Limb (tissue), 2 donors: Measurements from ENCODE around the gene RITA1.

Source experiments
- DNase-seq, 2 donors: peaks; one replicate each; pipeline ENCODE4 v3.0.0-alpha.2; 2016; ENCODE audit errors: extremely low spot score in 2 of 2

RITA1 gene

DNA sequence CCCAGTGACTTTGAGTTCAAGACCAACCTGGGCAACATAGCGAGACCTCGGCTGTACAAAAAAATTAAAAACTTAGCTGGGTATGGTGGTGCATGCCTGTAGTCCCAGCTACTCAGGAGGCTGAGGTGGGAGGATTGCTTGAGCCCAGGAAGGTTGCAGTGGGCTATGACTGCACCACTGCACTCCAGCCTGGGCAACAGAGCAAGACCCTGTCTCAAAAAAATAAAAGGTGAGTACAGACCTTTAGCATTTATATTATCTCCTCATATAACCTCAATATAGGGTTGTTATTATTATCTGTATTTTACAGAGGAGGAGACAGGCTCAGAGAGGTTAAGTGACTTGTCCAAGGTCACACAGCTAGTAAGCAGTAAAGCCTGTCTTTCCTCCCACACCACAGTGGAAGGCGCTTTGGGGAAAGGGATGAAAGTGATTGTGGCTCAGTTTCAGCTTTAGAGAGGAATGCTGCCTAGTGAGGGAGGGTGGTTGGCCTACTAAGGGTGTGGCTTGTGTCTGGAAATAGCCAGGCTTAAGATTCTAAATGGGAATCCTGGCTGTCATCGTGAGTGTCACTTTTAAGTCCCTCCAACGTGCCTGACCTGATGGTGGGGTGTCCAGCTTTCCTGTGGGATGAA is 43.0 kb downstream of the RITA1 start:
- DNase-seq: no peak

- no peak for DNase-seq
Observed at GRCh38 chr12:113230315-113231234, 45.1 kb downstream of the RITA1 start.

DNA sequence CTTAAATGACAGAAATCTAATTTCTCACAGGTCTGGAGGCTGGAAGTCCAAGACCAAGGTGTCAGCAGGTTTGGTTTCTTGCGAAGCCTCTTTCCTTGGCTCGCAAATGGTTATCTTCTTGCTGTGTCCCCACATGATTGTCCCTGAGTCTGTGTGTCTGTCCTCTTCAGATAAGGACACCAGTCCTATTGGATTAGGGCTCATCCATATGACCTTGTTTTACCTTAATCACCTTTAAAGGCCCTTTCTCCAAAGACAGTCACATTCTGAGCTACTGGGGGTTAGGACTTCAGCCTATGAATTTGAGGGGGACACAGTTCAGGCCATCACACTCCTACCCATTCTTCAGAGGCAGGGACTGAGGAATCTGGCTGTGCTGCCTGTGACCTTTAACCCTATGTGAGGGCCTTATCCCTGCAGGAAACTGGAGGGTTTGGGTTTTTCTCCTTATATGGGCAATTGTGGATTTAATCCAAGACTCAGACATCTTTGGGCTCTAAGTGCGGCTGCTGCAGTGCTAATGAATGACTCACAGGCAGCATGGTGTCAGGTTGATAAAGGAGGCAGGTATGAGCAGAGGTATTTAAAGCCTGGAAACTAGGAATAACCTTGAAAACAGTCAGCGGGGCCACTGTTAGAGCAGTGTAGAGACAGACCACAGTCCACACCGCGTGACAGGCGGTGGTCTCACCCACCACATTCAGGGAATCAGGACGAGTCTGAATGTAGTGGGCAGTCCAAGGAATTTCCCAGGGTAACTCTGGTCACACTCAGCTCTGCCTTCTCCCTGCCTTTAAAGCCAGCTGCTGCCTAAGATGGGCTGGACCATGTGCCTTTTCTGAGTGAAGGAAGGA is 45.9 kb downstream of the RITA1 start:
- DNase-seq: no peak

- DNase-seq: no peak
Observed at GRCh38 chr12:113232089-113232839, 46.7 kb downstream of the RITA1 start.

DNA sequence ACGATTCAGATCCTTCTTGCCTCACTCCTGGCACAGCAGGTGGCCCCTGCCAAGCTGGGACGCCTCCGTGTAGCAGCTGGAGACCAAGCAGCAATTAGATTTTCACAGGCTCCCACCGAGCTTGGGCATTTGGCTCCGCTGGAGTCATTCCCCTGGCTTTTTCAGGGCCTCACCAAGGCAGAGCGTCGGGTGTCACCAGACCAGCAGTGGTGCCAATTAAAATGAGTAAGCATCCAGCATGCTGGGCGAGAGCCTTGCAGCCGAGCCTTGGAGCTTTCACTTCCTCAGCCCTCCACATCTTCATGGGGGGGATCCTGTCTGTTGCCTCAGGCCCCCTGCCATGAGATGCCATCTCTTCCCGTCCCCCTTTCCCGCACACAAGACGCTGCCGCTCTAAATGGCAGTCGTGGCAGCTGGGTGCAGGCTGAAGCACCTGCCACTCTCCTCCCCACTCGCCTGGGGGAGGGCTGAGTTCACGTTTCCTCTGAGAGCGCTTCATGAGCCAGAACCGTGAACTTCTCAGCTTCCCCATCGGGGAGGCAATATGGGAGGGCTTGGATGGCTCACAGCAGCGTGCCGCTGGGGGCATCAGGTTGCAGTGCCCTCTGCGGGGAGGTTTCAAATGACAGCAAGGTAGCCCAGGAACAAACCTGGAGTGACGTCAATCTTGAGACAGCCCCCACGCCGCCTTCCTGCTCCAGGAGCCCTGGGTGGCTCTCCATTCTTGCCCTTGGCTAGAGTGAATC is 47.5 kb downstream of the RITA1 start:
- peak in 1 of 2 donors; percentile 70 for DNase-seq

DNA sequence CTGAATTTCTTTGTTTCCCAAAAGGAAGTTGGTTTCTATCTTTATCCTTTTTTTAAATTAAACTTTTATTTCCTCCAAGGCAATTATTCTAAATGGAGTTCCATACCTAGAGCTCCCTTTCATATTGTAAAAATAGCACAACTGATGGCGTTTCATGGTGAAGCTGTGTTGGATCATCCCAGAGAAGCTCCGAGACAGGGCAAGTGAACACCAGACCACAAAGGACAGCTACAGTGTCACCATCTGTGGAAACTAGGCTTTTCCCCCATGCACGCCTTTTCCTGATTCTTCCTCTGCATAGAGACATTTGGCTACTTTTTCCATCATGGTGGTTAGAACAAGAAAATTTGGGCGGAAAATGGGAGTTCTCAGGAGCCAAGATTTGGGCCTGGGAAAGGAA is 48.4 kb downstream of the RITA1 start:
- no peak for DNase-seq

DNA sequence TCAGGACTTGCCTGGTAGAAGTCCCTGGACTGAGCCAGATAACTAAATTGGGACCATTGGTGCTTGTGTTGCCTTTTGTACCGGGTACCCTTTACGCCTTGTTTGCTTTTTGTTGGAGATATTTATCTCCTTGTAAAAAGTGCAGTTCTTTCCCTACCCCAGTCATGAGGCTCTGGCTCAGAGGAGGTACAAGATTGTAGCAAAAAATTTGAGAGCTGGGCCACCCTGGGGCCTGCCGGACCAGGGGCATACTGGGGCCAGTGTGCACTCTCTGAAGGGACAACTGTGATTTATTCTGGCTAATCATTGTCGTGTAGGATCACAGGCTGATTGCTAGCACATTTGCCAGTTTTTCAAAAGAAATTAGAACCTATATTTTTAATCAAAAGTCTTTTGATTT is 49.0 kb downstream of the RITA1 start:
- DNase-seq: no peak

- no peak for DNase-seq
Observed at GRCh38 chr12:113235976-113236375, 50.5 kb downstream of the RITA1 start.

DNA sequence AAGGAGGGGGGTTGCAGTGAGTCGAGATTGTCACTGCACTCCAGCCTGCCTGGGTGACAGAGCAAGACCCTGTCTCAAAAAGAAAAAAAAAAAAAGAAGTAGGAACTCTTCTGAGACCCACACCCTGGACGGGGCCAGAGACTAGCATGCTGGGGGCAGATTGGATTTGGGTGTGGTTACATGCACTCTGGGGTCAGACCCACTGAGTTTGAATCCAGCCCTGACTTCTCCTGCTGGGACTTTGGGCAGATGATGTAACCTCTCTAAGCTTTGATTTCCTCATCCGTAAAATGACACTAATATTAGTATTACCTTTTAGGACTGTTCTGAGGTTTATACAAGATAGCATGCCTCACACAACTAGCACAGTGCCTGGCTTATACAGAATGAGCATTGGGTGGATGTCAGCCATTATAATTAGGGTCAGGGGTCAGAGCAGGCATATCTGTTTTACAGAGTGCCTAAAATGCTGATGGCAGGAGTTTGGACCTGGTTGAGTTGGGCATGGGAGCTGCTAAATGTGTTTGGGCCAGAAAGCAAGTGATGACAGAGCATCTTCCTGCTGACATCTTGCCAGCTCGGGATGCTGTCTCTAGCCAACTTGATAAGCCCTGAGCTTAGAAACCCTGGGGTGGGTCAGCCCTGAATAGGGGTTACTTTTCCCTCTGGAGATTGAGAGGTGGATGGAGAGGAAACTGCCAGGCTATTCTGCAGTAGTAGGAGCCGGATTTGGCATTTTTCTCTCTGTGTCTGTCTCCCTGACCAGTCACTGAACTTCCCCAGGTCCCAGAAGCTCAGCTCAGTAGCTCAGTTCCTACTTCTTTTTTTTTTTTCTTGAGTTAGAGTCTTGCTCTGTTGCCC is 51.2 kb downstream of the RITA1 start:
- DNase-seq: no peak

DNA sequence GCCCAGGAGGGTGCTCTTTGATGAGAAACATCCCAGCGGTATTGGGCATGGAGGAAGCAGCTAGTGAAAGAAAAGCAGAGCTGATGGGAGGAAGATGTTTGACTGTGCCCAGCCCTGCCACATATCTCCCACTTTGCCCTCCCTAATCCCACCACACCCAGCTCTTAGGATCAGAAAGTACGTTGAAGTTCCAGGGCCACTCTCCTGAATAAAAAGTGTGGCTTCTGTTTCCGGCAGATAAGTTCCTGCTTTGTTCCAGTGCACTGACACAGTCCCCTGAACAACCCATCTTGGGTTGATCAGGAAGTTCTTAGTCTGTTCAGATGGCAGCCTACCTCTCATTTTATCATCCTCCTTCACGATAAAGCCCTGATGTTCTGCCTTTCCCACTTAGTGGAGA is 52.2 kb downstream of the RITA1 start:
- no peak for DNase-seq

DNA sequence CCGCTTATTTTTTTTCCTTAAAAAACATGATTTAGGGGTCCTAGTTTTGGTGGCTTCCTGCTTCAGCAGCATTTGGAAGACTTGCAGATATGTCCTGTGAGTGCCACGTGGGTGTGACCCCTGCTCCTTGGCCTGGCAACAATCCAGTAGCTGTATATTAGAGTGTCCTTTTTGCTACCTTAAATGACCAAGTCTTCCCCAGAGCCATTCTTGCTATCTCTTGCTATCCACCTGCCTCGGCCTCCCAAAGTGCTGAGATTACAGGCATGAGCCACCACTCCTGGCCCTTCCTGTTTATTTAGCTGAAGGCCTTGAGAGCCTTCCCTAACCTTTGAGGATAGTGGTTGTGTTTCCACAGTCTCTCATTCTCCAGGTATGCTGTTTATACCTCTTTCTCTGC is 52.8 kb downstream of the RITA1 start:
- no peak for DNase-seq

- no peak for DNase-seq
Observed at GRCh38 chr12:113239288-113239771, 53.8 kb downstream of the RITA1 start.

DNA sequence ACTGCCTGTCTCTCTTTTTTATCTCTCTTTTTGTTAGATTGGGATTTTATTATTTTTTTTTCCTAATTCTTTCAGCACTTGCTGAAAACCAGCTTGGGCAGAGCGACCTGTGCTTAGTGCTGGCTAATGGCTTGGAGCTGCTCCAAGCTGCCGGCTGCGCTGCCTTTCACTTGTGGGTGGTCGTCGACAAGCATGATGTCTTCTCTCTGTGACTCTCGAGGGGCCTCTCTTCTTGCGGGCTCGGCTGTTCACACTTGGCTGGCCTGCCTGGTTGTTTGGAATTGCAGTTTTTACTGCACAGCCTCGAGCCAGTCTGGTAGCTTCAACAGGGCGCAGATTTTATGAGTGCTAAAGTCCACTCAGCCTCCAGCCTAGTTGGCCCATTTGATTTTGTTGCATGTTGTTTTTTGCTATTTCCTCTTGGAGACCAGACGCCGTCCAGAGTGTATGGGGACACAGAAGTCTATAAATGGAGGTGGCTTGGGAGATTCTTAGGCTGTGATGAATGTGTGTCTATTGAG is 54.4 kb downstream of the RITA1 start:
- peak; percentile 61 to 76 for DNase-seq

DNA sequence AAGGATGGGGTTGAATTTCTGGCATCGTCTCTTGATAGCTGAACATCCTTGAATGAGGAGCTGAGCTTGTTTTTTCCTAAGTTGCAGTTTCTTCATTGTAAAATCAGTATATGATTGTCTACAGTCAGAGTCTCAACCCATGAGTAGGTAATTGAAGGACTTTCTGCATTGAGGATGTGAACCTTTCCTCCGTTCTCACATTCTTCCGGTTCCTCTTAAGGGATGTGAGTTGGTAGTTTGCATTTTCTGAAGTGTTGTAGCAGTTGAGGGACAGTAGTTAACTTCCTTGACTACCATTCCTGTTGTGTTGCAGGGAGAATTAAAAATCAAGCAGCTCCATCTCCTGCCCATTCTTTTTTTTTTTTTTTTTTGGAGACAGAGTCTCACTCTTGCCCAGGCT is 54.9 kb downstream of the RITA1 start:
- DNase-seq: no peak

- DNase-seq: peak in 1 of 2 donors; percentile 71
Observed at GRCh38 chr12:113241191-113242025, 55.9 kb downstream of the RITA1 start.
